ENCODE data around the gene C9orf50. TPM values are rescaled to one million over a fixed set of nuclear protein-coding genes. Genes with fewer than 3 reads are reported as not detected.

Gene C9orf50
- total RNA-seq, 1 experiment from 2014 or later: not detected

DNA sequence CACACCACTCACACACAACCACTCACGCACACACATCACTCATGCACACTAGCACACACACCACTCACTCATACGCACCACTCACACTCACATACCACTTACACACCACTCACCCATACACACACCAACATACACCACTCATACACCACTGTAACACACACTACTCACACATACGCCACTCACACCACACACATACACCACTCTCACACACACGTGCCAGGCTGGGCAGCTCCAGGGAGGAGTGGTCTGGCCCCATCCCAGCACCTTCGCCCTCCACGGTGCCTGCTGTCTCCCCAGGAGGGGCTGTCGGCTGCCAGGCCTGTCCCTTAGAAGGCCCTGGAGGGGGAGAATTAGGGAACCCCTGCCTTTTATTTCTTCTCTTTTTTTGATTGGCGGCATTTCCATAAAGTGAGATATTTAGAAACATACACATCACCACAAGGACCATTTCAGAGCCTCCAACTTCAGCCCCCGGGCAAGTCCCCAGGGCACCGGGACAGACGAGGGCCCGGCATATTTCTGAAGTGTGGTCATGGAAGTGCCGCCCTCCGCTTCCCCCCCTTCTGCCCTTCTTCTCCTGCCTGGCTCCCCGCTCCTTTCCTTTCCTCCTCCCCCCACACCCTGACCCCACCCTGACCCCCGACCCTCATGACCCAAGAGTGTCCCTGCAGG is 27.3 kb upstream of the C9orf50 start:
- Histone ChIP-seq H4K20me1 (ENCODE audit: insufficient read depth) (no peaks in the 10 kb centered on the region), H3K4me2 (no peak overlapping the region), H3K4me3 (no peak overlapping the region), H3F3A (ENCODE audit: insufficient read depth, low read depth) (no peaks in the 10 kb centered on the region), H3K27me3 (ENCODE audit: insufficient read depth, low read depth) (no peaks in the 10 kb centered on the region), H3K9me3 (ENCODE audit: insufficient read depth, low read depth) (no peaks in the 10 kb centered on the region), H3K9me2 (ENCODE audit: insufficient read depth) (no peaks in the 10 kb centered on the region), H3K79me2 (ENCODE audit: low read depth) (no peaks in the 10 kb centered on the region), H3K4me1 (replicated peaks; ENCODE audit: insufficient read depth) (no peaks in the 10 kb centered on the region), H3K27ac (no peak overlapping the region), H2AFZ (no peak overlapping the region), H3K36me3 (ENCODE audit: low read depth) (no peaks in the 10 kb centered on the region)
- DNase-seq: no peak
- intact Hi-C loops (cut with micrococcal nuclease; ENCODE audit: unreplicated experiment): no loop called here
- POLR2A ChIA-PET (ENCODE audit: unreplicated experiment): no interaction called here
- CTCF ChIA-PET: no interaction called here
- BruUV-seq (replicated peaks): no TSS peak
- TF ChIP-seq, protein P1, sequence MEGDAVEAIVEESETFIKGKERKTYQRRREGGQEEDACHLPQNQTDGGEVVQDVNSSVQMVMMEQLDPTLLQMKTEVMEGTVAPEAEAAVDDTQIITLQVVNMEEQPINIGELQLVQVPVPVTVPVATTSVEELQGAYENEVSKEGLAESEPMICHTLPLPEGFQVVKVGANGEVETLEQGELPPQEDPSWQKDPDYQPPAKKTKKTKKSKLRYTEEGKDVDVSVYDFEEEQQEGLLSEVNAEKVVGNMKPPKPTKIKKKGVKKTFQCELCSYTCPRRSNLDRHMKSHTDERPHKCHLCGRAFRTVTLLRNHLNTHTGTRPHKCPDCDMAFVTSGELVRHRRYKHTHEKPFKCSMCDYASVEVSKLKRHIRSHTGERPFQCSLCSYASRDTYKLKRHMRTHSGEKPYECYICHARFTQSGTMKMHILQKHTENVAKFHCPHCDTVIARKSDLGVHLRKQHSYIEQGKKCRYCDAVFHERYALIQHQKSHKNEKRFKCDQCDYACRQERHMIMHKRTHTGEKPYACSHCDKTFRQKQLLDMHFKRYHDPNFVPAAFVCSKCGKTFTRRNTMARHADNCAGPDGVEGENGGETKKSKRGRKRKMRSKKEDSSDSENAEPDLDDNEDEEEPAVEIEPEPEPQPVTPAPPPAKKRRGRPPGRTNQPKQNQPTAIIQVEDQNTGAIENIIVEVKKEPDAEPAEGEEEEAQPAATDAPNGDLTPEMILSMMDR (conservative IDR thresholded peaks at IDR 0.05): no peak
- TF ChIP-seq EZH2 (IDR thresholded peaks at IDR 0.05; ENCODE audit: low read depth): no peak

DNA sequence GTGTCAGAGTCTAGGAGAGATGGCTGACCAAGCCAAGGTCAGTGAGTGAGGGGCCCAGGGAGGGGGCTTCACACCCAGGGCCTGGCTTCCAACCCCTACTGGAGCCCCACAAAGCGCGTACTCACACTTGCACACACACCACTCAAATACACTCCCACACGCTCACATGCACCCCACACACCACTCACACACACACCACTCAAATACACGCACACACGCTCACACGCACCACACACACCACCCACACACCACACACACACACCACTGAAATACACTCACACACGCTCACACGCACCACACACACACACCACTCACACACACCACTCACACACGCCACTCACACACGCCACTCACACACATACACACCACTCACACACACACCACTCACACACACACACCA is 26.7 kb upstream of the C9orf50 start:
- CTCF ChIA-PET: no interaction called here
- intact Hi-C loops (cut with micrococcal nuclease; ENCODE audit: unreplicated experiment): no loop called here

DNA sequence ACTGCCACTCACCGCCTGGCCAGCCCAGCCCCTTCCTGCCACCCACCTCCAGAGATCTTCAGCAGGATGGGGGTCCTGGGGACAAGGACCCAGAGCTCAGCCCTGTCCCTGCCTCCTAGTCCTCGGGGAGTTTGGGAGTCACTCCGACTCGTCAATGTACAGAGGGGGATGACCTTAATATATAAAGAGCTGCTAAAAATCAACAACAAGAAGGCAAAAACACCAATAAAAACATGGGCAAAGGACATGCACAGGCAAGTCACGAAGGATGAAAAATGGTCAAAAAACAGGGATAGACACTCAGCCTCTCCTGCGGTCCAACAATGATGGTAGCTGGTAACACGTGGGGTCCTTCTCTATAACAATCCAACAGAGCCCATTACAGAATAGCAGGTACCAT is 25.8 kb upstream of the C9orf50 start:
- Histone ChIP-seq H3K4me1 (replicated peaks; ENCODE audit: insufficient read depth) (no peaks in the 10 kb centered on the region), H4K20me1 (ENCODE audit: insufficient read depth) (no peaks in the 10 kb centered on the region), H3K79me2 (ENCODE audit: low read depth) (peaks cover 2% of the 10 kb centered on the region), H3K9me2 (ENCODE audit: insufficient read depth) (no peaks in the 10 kb centered on the region), H3K36me3 (ENCODE audit: low read depth) (no peaks in the 10 kb centered on the region), H2AFZ (no peak overlapping the region), H3F3A (ENCODE audit: insufficient read depth, low read depth) (peaks cover 5% of the 10 kb centered on the region; the same call in 1 of the 2 replicates), H3K27me3 (ENCODE audit: insufficient read depth, low read depth) (no peaks in the 10 kb centered on the region), H3K9me3 (ENCODE audit: insufficient read depth, low read depth) (no peaks in the 10 kb centered on the region), H3K4me2 (no peak overlapping the region), H3K27ac (no peak overlapping the region), H3K4me3 (no peak overlapping the region)
- ChIA-PET CTCF (interaction anchor here (1.0 kb wide), 1 partner anchor 50 kb away, joined by 5 read pairs; no protein-coding TSS in a partner anchor), POLR2A (ENCODE audit: unreplicated experiment) (no interaction called here)
- intact Hi-C loops (cut with micrococcal nuclease; ENCODE audit: unreplicated experiment): no loop called here
- no TSS peak for BruUV-seq (replicated peaks)
- no peak for DNase-seq
- TF ChIP-seq, protein P1 (conservative IDR thresholded peaks at IDR 0.05): no peak
- no peak for TF ChIP-seq EZH2 (IDR thresholded peaks at IDR 0.05; ENCODE audit: low read depth)

More for the DNA sequence above, 26.7 kb upstream of the C9orf50 start:
- Histone ChIP-seq H3K36me3 (ENCODE audit: low read depth) (no peaks in the 10 kb centered on the region), H3K4me1 (replicated peaks; ENCODE audit: insufficient read depth) (no peaks in the 10 kb centered on the region), H3K4me2 (no peak overlapping the region), H4K20me1 (ENCODE audit: insufficient read depth) (no peaks in the 10 kb centered on the region), H3F3A (ENCODE audit: insufficient read depth, low read depth) (peaks cover 2% of the 10 kb centered on the region; the same call in 1 of the 2 replicates), H3K9me2 (ENCODE audit: insufficient read depth) (no peaks in the 10 kb centered on the region), H3K27ac (no peak overlapping the region), H3K79me2 (ENCODE audit: low read depth) (no peaks in the 10 kb centered on the region), H3K9me3 (ENCODE audit: insufficient read depth, low read depth) (no peaks in the 10 kb centered on the region), H2AFZ (no peak overlapping the region), H3K4me3 (no peak overlapping the region), H3K27me3 (ENCODE audit: insufficient read depth, low read depth) (no peaks in the 10 kb centered on the region)
- DNase-seq: no peak
- POLR2A ChIA-PET (ENCODE audit: unreplicated experiment): no interaction called here
- TF ChIP-seq, protein P1 (conservative IDR thresholded peaks at IDR 0.05): no peak
- no peak for TF ChIP-seq EZH2 (IDR thresholded peaks at IDR 0.05; ENCODE audit: low read depth)
- no TSS peak for BruUV-seq (replicated peaks)
